MCF 10A (cell line): ENCODE data around the gene SLC22A8. TPM values are rescaled to one million over a fixed set of nuclear protein-coding genes. Genes with fewer than 3 reads are reported as not detected.

Experiments used
- BruUV-seq: library from RNA; stranded (reverse); fragments of 400-500 nt; replicated peaks from 2 replicates; lab custom pipeline; 2021; lab: Mats Ljungman, UMichigan
- CTCF ChIA-PET: fragments of 300-600 bp; sonication (Branson Sonifier 250); formaldehyde crosslinking; extraction: SDS; loops from one replicate; lab custom pipeline; 2021; ENCODE audit warnings: antibody characterized with exemption, inconsistent platforms; lab: Yijun Ruan, JAX
- POLR2A ChIA-PET: fragments of 300-600, 350-650 bp; sonication (Branson Sonifier 250); formaldehyde crosslinking; extraction: SDS; loops from one replicate; lab custom pipeline; 2020; ENCODE audit warnings: antibody characterized with exemption, inconsistent platforms; lab: Yijun Ruan, JAX
- DNase-seq: peaks from one replicate; pipeline ENCODE4 v3.0.0-alpha.2; 2018; ENCODE audit not compliant: unreplicated experiment
- H3K27ac Mint-ChIP-seq: one replicate; pipeline ENCODE4 v1.8.0; 2022; ENCODE audit warnings: mild to moderate bottlenecking, low read depth, mixed read lengths; ENCODE audit not compliant: unreplicated experiment
- H3K27me3 Mint-ChIP-seq: one replicate; pipeline ENCODE4 v1.8.0; 2022; ENCODE audit warnings: mixed read lengths; ENCODE audit not compliant: insufficient read depth, unreplicated experiment
- H3K36me3 Mint-ChIP-seq: one replicate; pipeline ENCODE4 v1.8.0; 2022; ENCODE audit warnings: mild to moderate bottlenecking, moderate library complexity, mixed read lengths; ENCODE audit not compliant: insufficient read depth, unreplicated experiment
- H3K4me1 Mint-ChIP-seq: one replicate; pipeline ENCODE4 v1.8.0; 2022; ENCODE audit warnings: mixed read lengths; ENCODE audit not compliant: insufficient read depth, unreplicated experiment
- H3K4me3 Mint-ChIP-seq: one replicate; pipeline ENCODE4 v1.8.0; 2022; ENCODE audit warnings: mild to moderate bottlenecking, moderate library complexity, mixed read lengths; ENCODE audit not compliant: unreplicated experiment
- H3K9me3 Mint-ChIP-seq: one replicate; pipeline ENCODE4 v1.8.0; 2022; ENCODE audit warnings: mixed read lengths; ENCODE audit not compliant: unreplicated experiment
- intact Hi-C: fragments of 100-400 bp; cut with micrococcal nuclease; formaldehyde crosslinking; loops from 2 replicates; pipeline ENCODE4 v1.14.1; 2022
- total RNA-seq: library from RNA; stranded (reverse); gene quantifications from 2 replicates; pipeline ENCODE4 v1.2.3, GENCODE V29; 2022
- TF ChIP-seq, protein P1 (sequence below): fragments of 200-600 bp; IDR thresholded peaks from one replicate; pipeline ENCODE4 v1.8.0; 2022; ENCODE audit warnings: antibody characterized with exemption, mild to moderate bottlenecking; ENCODE audit not compliant: unreplicated experiment

Gene SLC22A8
- total RNA-seq, 1 experiment from 2014 or later: not detected

DNA sequence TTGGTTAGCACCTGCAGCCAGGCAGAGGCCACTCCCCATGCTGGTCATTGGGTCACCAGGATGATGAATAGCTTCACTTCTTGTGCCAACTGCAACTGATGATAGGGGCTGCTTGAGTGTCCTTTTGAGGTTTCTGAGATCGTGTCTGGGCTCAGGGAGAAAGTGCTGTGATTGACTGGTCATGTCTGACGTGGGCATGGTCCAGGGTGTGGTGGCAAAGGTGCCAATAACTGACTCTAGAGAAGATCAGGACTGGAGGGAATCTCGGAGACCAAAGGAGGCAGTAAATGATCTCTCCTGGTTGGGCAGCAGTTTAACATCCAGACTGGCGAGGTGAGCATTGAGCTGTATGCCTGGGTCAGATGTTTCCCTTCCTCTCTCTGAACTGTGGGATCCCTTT lies 20.9 kb downstream of the SLC22A8 start:
- Mint-ChIP-seq H3K27me3 (peaks cover 37% of the 10 kb centered on the region), H3K4me3 (no peak overlapping the region), H3K4me1 (no peaks in the 10 kb centered on the region), H3K9me3 (no peaks in the 10 kb centered on the region), H3K36me3 (no peaks in the 10 kb centered on the region), H3K27ac (no peak overlapping the region)
- intact Hi-C loops: no loop called here
- DNase-seq: no peak
- CTCF ChIA-PET: interaction anchor here (0.5 to 3.3 kb wide), 5 partner anchors 13 to 160 kb away, joined by 3 to 11 read pairs (median 4); no protein-coding TSS in a partner anchor
- TF ChIP-seq, protein P1, sequence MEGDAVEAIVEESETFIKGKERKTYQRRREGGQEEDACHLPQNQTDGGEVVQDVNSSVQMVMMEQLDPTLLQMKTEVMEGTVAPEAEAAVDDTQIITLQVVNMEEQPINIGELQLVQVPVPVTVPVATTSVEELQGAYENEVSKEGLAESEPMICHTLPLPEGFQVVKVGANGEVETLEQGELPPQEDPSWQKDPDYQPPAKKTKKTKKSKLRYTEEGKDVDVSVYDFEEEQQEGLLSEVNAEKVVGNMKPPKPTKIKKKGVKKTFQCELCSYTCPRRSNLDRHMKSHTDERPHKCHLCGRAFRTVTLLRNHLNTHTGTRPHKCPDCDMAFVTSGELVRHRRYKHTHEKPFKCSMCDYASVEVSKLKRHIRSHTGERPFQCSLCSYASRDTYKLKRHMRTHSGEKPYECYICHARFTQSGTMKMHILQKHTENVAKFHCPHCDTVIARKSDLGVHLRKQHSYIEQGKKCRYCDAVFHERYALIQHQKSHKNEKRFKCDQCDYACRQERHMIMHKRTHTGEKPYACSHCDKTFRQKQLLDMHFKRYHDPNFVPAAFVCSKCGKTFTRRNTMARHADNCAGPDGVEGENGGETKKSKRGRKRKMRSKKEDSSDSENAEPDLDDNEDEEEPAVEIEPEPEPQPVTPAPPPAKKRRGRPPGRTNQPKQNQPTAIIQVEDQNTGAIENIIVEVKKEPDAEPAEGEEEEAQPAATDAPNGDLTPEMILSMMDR: no peak
- POLR2A ChIA-PET: no interaction called here
- BruUV-seq: no TSS peak

- Mint-ChIP-seq H3K9me3 (no peaks in the 10 kb centered on the region), H3K36me3 (no peaks in the 10 kb centered on the region), H3K27ac (no peak overlapping the region), H3K4me3 (no peak overlapping the region), H3K4me1 (no peaks in the 10 kb centered on the region), H3K27me3 (peaks cover 48% of the 10 kb centered on the region)
- intact Hi-C loops: no loop called here
- POLR2A ChIA-PET: no interaction called here
- BruUV-seq: no TSS peak
- TF ChIP-seq, protein P1: no peak
- DNase-seq: no peak
- CTCF ChIA-PET: interaction anchor here (1.0 kb wide), 1 partner anchor 35 kb away, joined by 3 read pairs; no protein-coding TSS in a partner anchor
Observed at GRCh38 chr11:62988276-62988675, 27.4 kb downstream of the SLC22A8 start.

- peaks cover 6% of the 10 kb centered on the region for H3K36me3 Mint-ChIP-seq
- no peak overlapping the region for H3K27ac Mint-ChIP-seq
- ChIA-PET POLR2A (no interaction called here), CTCF (interaction anchor here (0.7 kb wide), 2 partner anchors 79 to 462 kb away, joined by 3 read pairs; no protein-coding TSS in a partner anchor)
- peaks cover 30% of the 10 kb centered on the region for H3K27me3 Mint-ChIP-seq
- no TSS peak for BruUV-seq
- no peaks in the 10 kb centered on the region for H3K9me3 Mint-ChIP-seq
- no peak overlapping the region for H3K4me3 Mint-ChIP-seq
- intact Hi-C loops: no loop called here
- no peaks in the 10 kb centered on the region for H3K4me1 Mint-ChIP-seq
- no peak for DNase-seq
- TF ChIP-seq, protein P1: no peak
Observed at GRCh38 chr11:62985041-62985750, 30.4 kb downstream of the SLC22A8 start.

GRCh38 chr11:62984451-62984991 lies 31.1 kb downstream of the SLC22A8 start, which contains the start of gene SLC22A6:
TSS of gene SLC22A6 (minus strand) at chr11:62984967. CDS start at chr11:62984690, 277 bp downstream.
- no peaks in the 10 kb centered on the region for H3K4me1 Mint-ChIP-seq
- TF ChIP-seq, protein P1: no peak
- no TSS peak for BruUV-seq
- H3K27me3 Mint-ChIP-seq: peaks cover 32% of the 10 kb centered on the region
- no peak for DNase-seq
- H3K4me3 Mint-ChIP-seq: no peak within 1 kb of the TSS
- no peaks in the 10 kb centered on the region for H3K9me3 Mint-ChIP-seq
- intact Hi-C loops: no loop called here
- ChIA-PET CTCF (interaction anchor here (0.7 kb wide), 1 partner anchor 463 kb away, joined by 3 read pairs; no protein-coding TSS in a partner anchor), POLR2A (no interaction called here)
- H3K36me3 Mint-ChIP-seq: peaks cover 6% of the 10 kb centered on the region
- H3K27ac Mint-ChIP-seq: no peak within 1 kb of the TSS
